NCI-H1417 treated with DMSO at 0.1 percent for 48 hours (cell line): ENCODE data around the gene CFAP57.

Experiments
- DNase-seq: peaks from one replicate; lab custom pipeline; 2025; lab: John Stamatoyannopoulos, UW

Gene CFAP57

GRCh38 chr1:43255438-43256210, 83.5 kb downstream of the CFAP57 start:
- DNase-seq, result no peak

GRCh38 chr1:43256675-43257570, 84.8 kb downstream of the CFAP57 start:
- DNase-seq, result no peak

GRCh38 chr1:43258370-43258769, 86.2 kb downstream of the CFAP57 start:
- DNase-seq, result no peak

- DNase-seq, result no peak
Observed at GRCh38 chr1:43265431-43265830, 93.3 kb downstream of the CFAP57 start.

GRCh38 chr1:43266881-43267280, 94.8 kb downstream of the CFAP57 start:
- no peak for DNase-seq

- DNase-seq, result no peak
Observed at GRCh38 chr1:43267291-43267805, 95.2 kb downstream of the CFAP57 start.

GRCh38 chr1:43267818-43268425, 95.8 kb downstream of the CFAP57 start:
- DNase-seq, result no peak

- no peak for DNase-seq
Observed at GRCh38 chr1:43269627-43270375, 97.7 kb downstream of the CFAP57 start, which contains the start of gene TMEM125. Gene TMEM125, plus strand, starts transcription at chr1:43269983. Its CDS starts 2,740 bp downstream, at chr1:43272723.

GRCh38 chr1:43270421-43271095, 98.4 kb downstream of the CFAP57 start:
- no peak for DNase-seq

GRCh38 chr1:43271186-43272118, 99.3 kb downstream of the CFAP57 start:
- DNase-seq, result no peak

- no peak for DNase-seq
Observed at GRCh38 chr1:43272161-43272560, 100.0 kb downstream of the CFAP57 start.

- DNase-seq, result no peak
Observed at GRCh38 chr1:43272576-43273571, 100.7 kb downstream of the CFAP57 start.

GRCh38 chr1:43273708-43274107, 101.6 kb downstream of the CFAP57 start:
- no peak for DNase-seq

- no peak for DNase-seq
Observed at GRCh38 chr1:43274125-43274803, 102.1 kb downstream of the CFAP57 start.

- DNase-seq, result no peak
Observed at GRCh38 chr1:43274804-43275180, 102.7 kb downstream of the CFAP57 start.

GRCh38 chr1:43275826-43276620, 103.9 kb downstream of the CFAP57 start:
- no peak for DNase-seq

- DNase-seq, result no peak
Observed at GRCh38 chr1:43276673-43277072, 104.5 kb downstream of the CFAP57 start.
